Measurements from ENCODE around the gene AP1S1. TPM values are rescaled to one million over a fixed set of nuclear protein-coding genes. Genes with fewer than 3 reads are reported as not detected.

Gene AP1S1
- total and polyA plus RNA-seq, 9 of the 15 experiments (the other 6 are each of a cell fraction or from before 2014, with no cell fraction given) = 4.4 to 149 (median 89.4) TPM

- no peak for TF ChIP-seq KLF1 (tag; IDR thresholded peaks at IDR 0.05)
- TF ChIP-seq KLF6 (CRISPR knock-in tag; IDR thresholded peaks at IDR 0.05; ENCODE audit: borderline replicate concordance) = no peak
- TF ChIP-seq, protein P1, sequence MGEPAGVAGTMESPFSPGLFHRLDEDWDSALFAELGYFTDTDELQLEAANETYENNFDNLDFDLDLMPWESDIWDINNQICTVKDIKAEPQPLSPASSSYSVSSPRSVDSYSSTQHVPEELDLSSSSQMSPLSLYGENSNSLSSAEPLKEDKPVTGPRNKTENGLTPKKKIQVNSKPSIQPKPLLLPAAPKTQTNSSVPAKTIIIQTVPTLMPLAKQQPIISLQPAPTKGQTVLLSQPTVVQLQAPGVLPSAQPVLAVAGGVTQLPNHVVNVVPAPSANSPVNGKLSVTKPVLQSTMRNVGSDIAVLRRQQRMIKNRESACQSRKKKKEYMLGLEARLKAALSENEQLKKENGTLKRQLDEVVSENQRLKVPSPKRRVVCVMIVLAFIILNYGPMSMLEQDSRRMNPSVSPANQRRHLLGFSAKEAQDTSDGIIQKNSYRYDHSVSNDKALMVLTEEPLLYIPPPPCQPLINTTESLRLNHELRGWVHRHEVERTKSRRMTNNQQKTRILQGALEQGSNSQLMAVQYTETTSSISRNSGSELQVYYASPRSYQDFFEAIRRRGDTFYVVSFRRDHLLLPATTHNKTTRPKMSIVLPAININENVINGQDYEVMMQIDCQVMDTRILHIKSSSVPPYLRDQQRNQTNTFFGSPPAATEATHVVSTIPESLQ (CRISPR knock-in tag; IDR thresholded peaks at IDR 0.05) = no peak
- TF ChIP-seq ASH1L (IDR thresholded peaks at IDR 0.05; ENCODE audit: borderline replicate concordance, low read depth, partially characterized antibody) = no peak
- no peak for TF ChIP-seq CREB1 (IDR thresholded peaks at IDR 0.05)
- TF ChIP-seq CREB1 (CRISPR knock-in tag; IDR thresholded peaks at IDR 0.05) = no peak
- TF ChIP-seq FOXA1 (IDR thresholded peaks at IDR 0.05; ENCODE audit: borderline replicate concordance) = no peak
- TF ChIP-seq BRCA1 (IDR thresholded peaks at IDR 0.05) = no peak
- TF ChIP-seq BRCA1 (CRISPR knock-in tag; IDR thresholded peaks at IDR 0.05) = no peak
- no peak for TF ChIP-seq RERE (CRISPR knock-in tag; IDR thresholded peaks at IDR 0.05; ENCODE audit: borderline replicate concordance)
- TF ChIP-seq ZNF583 (CRISPR knock-in tag; IDR thresholded peaks at IDR 0.05) = no peak
- no peak for TF ChIP-seq ZNF253 (CRISPR knock-in tag; conservative IDR thresholded peaks at IDR 0.05)
These were observed 26.0 kb upstream of the AP1S1 start (continued) for GRCh38 chr7:101128040-101128834.
